Measurements from ENCODE around the gene SBF2.

DNA sequence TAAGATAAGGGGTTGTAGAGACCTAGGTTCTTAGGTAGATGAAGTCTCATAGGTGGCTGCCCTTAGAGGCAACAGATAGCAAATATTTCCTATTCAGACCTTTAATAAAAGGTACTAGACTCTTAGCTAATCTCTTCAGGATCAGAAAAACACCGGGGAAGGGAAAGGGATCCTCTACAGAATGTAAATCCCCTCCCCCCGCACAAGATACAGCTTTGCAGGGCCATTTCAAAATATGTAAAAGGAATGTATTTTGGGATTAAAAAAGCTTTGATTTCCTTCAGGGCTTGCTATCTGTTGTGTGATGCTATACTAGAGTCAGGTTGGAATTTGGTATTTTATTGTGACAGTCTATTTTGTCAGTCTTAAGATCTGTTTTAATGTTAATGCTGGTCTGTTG lies 517.0 kb downstream of the SBF2 start:
- TF ChIP-seq, protein P1, sequence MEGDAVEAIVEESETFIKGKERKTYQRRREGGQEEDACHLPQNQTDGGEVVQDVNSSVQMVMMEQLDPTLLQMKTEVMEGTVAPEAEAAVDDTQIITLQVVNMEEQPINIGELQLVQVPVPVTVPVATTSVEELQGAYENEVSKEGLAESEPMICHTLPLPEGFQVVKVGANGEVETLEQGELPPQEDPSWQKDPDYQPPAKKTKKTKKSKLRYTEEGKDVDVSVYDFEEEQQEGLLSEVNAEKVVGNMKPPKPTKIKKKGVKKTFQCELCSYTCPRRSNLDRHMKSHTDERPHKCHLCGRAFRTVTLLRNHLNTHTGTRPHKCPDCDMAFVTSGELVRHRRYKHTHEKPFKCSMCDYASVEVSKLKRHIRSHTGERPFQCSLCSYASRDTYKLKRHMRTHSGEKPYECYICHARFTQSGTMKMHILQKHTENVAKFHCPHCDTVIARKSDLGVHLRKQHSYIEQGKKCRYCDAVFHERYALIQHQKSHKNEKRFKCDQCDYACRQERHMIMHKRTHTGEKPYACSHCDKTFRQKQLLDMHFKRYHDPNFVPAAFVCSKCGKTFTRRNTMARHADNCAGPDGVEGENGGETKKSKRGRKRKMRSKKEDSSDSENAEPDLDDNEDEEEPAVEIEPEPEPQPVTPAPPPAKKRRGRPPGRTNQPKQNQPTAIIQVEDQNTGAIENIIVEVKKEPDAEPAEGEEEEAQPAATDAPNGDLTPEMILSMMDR (IDR thresholded peaks at IDR 0.05; ENCODE audit: insufficient read depth, low read length, poor library complexity, severe bottlenecking): no peak
- no peak for TF ChIP-seq EZH2phosphoT487 (conservative IDR thresholded peaks at IDR 0.05; ENCODE audit: low read length)

Measured in SU-DHL-6 (cell line).